Fibroblast of skin of left quadriceps (primary cell): ENCODE measurements around the gene IL16.
A peak's percentile ranks its signal among the peaks of the same experiment; 100 is the strongest.
"Not testable (repeated sequence)": the region's sequence is repeated elsewhere in the genome, so short reads cannot be mapped to it uniquely, and the experiment has no call there.

ENCODE experiments used
- DNase-seq, 2 experiments: peaks; one replicate each; pipeline ENCODE4 v3.0.0-alpha.2; 2013; ENCODE audit warnings: low read depth in 2 of 2

IL16 gene

DNA sequence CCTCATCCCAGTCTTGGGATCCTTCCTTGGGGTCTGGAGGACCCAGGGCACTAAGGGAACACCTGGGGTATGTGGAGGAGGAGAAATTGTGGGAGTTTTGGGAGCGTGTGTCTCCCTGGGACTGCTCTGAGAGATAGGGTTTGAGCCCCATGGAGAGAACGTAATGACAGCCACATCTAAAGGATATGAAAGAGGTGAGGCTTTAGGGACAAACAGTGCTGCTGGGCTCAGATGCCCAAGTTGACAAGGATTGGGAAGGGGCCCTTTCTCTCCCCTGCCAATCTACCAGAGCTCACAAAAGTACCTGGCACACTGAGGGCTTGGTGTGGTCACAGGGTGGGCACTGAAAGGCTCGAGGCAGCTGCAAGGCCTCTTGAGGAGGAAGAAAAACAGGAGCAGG lies 140.6 kb downstream of the IL16 start:
- no peak for DNase-seq

DNA sequence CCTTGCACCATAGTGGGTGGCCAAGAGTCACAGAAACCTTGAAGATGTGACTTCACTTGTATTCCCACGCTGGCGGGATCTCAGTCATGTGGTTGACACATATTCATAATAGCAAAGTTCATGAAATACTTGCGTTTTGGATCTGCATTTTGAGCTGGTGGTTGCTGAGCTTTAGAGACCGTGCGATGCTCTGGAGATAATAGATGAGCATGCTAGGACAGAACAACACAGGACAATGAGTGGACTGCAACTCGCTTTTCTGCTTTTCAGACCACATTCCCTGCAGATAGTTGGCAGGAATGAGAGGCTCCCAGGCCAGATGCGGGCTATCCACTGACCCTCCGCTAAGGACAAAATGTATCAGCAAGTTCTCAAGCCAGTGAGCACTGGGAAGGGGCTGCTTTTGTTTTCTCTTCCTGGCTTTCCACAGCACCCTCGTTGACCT lies 141.1 kb downstream of the IL16 start:
- no peak for DNase-seq

GRCh38 chr15:81338170-81339007 lies 141.7 kb downstream of the IL16 start:
- peak; percentile 95 for DNase-seq

- DNase-seq, result no peak
Observed at GRCh38 chr15:81339321-81339720, 142.6 kb downstream of the IL16 start.

DNA sequence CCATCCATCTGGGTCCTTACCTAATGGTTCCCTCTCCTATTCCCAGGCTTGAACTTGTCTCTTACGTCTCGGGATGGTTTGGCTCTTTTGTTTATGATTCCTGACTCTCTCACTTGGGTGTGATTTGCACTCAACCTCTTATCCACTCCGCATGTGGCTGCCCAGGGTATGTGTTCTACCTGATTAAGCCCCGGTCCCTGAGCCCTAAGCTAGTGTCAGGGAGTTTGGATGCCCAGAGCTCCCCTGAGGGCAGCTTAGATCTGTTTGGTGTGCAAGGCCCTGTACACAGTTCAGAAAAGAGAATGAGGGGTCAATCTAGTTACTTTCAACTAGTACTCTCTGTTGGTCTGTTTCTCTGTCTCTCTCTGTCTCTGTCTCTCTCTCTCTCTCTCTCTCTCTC lies 143.2 kb downstream of the IL16 start:
- DNase-seq, result no peak

- DNase-seq, result no peak
Observed at GRCh38 chr15:81341351-81341750, 144.7 kb downstream of the IL16 start.

DNA sequence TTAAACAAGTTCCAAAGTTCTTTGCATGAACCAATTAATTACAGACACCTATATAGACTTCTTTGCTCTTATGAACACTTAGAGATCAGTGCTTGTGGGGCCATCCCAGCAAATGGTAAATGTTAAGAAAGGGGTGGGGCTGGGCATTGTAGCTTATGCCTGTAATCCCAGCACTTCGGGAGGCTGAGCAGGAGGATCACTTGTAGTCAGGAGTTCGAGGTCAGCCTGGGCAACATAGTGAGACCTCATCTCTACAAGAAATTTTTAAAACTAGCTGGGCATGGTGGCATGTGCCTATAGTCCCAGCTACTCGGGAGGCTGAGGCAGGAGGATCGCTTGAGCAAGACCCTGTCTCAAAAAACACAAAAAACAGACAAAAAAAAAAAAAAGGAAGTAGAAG lies 146.7 kb downstream of the IL16 start:
- no peak for DNase-seq

DNA sequence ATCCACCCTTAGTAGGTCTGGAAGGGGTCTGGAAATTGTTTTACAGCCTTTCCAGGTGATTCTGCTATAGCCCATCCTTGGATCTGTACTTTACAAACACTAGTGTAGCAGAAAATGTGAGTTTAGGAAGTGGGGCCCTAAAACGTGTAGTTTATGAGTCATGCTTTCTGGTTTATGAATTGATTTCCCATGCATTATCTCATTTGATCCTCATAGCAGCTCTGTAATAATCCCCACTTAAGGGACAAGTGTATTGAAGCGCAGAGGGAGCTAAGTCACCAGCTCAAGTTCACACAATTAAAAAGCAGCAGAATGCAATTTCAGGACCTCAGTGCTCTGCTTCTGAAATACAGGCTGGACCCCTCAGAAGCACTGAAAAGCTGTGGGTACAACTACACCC lies 149.9 kb downstream of the IL16 start:
- no peak for DNase-seq

GRCh38 chr15:81347910-81348309 lies 151.2 kb downstream of the IL16 start:
- DNase-seq, result no peak

DNA sequence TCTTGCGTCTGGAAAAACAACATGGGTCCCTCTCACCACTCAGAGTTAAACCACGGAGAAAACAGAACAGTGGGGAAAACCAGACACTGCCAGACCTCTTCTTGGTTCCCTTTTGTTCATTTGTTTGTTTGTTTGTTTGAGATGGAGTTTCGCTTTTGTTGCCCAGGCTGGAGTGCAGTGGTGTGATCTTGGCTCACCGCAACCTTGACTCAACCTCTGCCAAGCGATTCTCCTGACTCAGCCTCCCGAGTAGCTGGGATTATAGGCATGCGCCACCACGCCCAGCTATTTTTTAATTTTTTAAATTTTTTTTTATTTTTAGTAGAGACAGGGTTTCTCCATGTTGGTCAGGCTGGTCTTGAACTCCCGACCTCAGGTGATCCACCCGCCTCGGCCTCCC lies 152.0 kb downstream of the IL16 start:
- not testable (repeated sequence) for DNase-seq

DNA sequence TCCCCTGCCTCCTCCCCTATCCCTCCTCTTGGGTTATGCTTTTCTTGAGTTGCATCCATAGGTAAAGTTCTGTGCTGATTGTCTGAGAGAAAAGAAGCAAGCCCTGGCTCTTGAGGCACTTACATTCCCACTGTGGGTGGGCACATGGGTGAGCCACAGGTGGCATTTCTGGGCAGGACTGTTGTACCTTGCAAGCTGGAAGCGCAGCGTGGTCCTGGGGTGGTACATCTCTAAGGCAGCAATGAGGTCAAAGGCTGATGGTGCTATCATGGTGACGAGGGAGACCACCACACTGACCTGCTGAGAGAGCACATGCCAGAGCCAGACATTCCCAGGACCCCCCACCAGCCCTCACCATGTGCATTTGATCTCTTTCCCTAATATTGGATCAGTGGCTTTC lies 152.6 kb downstream of the IL16 start:
- DNase-seq, result no peak

DNA sequence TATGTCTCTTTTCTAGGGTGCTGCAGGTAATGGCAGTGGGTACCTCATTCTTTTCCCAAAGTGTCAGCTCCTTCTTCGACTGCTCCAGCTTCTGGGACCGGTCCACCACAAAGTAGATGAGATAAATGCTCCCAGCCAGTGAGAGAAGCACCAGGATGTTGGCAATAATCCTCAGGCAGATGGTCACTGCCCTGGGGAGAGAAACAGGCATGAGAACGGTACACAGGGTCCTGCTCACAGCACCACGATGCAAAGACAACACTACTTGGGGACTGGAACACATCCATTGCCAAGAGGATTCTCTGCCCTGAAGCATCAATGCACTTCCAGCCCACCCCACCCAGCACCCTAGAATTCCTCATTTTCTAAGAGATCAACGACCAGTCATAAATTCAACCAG lies 155.0 kb downstream of the IL16 start:
- no peak for DNase-seq

DNA sequence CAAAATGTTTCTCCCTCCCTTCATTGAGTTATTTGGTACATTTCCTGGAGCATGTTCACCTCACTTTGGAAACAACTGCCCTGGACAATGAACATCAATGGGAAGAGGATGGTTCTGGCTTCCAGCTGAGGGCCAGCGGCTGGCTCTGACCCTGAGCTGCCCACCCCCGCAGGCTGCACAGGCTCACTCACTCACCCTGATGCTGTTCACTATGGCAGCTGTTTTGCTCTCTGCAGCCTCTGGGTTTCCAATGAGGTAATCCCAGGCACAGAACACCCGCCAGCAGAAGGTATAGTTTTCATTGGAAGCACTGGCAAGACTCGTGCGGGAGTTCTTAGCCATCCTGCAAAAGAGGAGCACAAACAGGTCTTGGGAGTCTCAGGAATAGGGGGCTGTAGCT lies 159.6 kb downstream of the IL16 start:
- DNase-seq, result no peak

- DNase-seq, result no peak
Observed at GRCh38 chr15:81357180-81357686, 160.6 kb downstream of the IL16 start.

DNA sequence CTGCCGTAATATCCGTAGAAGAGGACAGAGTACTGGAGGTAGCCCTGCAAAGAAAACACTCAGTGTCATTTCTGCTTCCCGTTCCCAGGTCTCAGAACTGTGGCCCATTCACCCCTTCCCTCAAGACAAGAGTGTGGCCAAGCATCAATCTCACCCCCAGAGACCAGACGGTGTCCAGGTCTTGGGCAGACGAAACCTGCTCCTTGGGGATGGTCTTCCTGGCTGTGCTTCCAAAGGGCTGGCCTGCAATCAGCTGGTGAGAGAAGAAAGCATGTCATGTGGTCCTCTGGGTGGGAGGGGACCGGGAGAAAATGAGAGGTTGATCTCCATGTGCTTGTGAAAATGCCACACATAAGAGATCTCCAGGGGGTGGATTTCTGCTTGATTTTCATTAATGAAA lies 161.6 kb downstream of the IL16 start:
- no peak for DNase-seq

GRCh38 chr15:81360491-81360890 lies 163.8 kb downstream of the IL16 start:
- DNase-seq, result no peak

DNA sequence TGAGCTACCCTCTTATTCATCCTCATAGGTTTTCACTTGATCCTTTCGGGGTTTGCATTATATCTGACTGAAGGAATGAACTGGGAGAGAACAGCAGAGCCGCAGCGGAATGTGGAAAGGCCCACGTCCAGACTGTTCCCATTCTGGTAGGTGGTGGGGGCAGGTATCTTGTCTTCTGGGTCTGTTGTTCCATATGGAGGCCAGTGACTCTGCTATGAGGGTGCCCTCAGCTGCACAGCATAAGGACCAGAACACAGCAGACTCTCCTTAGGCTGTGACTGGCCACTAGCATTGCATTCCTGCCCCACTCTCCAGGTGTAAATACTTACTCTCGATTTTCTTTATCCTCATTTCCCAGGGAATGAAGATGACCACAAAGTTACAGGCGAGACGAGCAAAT lies 165.2 kb downstream of the IL16 start:
- no peak for DNase-seq

GRCh38 chr15:81362790-81363189 lies 166.1 kb downstream of the IL16 start:
- no peak for DNase-seq

DNA sequence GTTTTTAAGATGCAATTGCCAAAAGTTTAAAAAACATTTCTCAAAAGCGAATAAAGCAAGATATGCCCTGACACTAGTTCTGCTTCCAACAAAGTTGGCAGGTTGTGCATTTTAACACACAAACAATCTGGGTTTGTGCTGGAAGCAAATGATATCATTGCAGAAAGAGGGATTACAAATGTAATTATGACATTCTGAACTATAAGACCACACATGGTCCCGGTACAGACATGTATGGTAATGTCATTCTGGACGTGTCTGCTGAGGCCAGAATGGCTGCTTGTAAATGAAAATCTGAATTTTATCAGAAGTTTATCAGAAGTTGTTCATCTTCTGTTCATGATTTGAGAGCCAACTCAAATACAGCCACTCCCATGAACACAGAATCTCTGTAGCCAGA lies 166.6 kb downstream of the IL16 start:
- no peak for DNase-seq
